HT1080 (cell line): ENCODE data around the gene SYT7. TPM values are rescaled to one million over a fixed set of nuclear protein-coding genes. Genes with fewer than 3 reads are reported as not detected.

Source experiments
- DNase-seq: peaks from one replicate; pipeline ENCODE4 v3.0.0-alpha.2; 2015; ENCODE audit warnings: low read depth
- total RNA-seq: library from RNA; depleted of rRNA; stranded (reverse); fragments of >200 nt; shearing (Covaris generic); gene quantifications from 2 replicates; pipeline ENCODE4 v1.2.3, GENCODE V29; 2014

Gene SYT7
- total RNA-seq, 1 experiment from 2014 or later = 2.0 TPM

- no peak for DNase-seq
These were observed 28.4 kb upstream of the SYT7 start for GRCh38 chr11:61609000-61609979.

- DNase-seq = no peak
These were observed 27.2 kb upstream of the SYT7 start for GRCh38 chr11:61607920-61608599.

- no peak for DNase-seq
These were observed 26.6 kb upstream of the SYT7 start for GRCh38 chr11:61607426-61607825.

GRCh38 chr11:61603667-61604066 lies 22.8 kb upstream of the SYT7 start:
- no peak for DNase-seq

- peak; percentile 80 for DNase-seq
These were observed 22.1 kb upstream of the SYT7 start for GRCh38 chr11:61602775-61603569.

GRCh38 chr11:61601512-61601911 lies 20.6 kb upstream of the SYT7 start:
- no peak for DNase-seq

GRCh38 chr11:61599968-61600710 lies 19.3 kb upstream of the SYT7 start:
- DNase-seq = no peak

GRCh38 chr11:61598886-61599868 lies 18.3 kb upstream of the SYT7 start:
- peak; percentile 44 for DNase-seq

- DNase-seq = no peak
These were observed 17.5 kb upstream of the SYT7 start for GRCh38 chr11:61598374-61598773.

- DNase-seq = no peak
These were observed 16.1 kb upstream of the SYT7 start for GRCh38 chr11:61596990-61597389.

- no peak for DNase-seq
These were observed 15.7 kb upstream of the SYT7 start for GRCh38 chr11:61596542-61596941.

GRCh38 chr11:61594907-61595257 lies 14.0 kb upstream of the SYT7 start:
- no peak for DNase-seq

- no peak for DNase-seq
These were observed 12.3 kb upstream of the SYT7 start for GRCh38 chr11:61593151-61593550.

GRCh38 chr11:61592176-61592575 lies 11.3 kb upstream of the SYT7 start:
- DNase-seq = no peak

- DNase-seq = no peak
These were observed 9.1 kb upstream of the SYT7 start for GRCh38 chr11:61589961-61590360.

- DNase-seq = no peak
These were observed 7.9 kb upstream of the SYT7 start for GRCh38 chr11:61588728-61589191.

GRCh38 chr11:61587951-61588727 lies 7.3 kb upstream of the SYT7 start:
- DNase-seq = no peak

- DNase-seq = no peak
These were observed 6.7 kb upstream of the SYT7 start for GRCh38 chr11:61587541-61587941.
